Type B pancreatic cell (in vitro differentiated cells): ENCODE data around the gene ARMH2. TPM values are rescaled to one million over a fixed set of nuclear protein-coding genes. Genes with fewer than 3 reads are reported as not detected.

Source experiments
- DNase-seq: peaks from one replicate; pipeline ENCODE4 v3.0.0; 2021; ENCODE audit warnings: mixed read lengths; ENCODE audit not compliant: unreplicated experiment; ENCODE audit errors: extremely low spot score
- H3K27ac Mint-ChIP-seq: 2 replicates; pipeline ENCODE4 v1.8.0; 2021; ENCODE audit warnings: mild to moderate bottlenecking, mixed read lengths
- H3K27me3 Mint-ChIP-seq: 2 replicates; pipeline ENCODE4 v1.8.0; 2021; ENCODE audit warnings: mixed read lengths
- H3K36me3 Mint-ChIP-seq: 2 replicates; pipeline ENCODE4 v1.8.0; 2021; ENCODE audit warnings: mixed read lengths
- H3K4me1 Mint-ChIP-seq: one replicate; pipeline ENCODE4 v1.8.0; 2021; ENCODE audit warnings: mixed read lengths; ENCODE audit not compliant: unreplicated experiment
- H3K4me3 Mint-ChIP-seq: 2 replicates; pipeline ENCODE4 v1.8.0; 2021; ENCODE audit warnings: mild to moderate bottlenecking, mixed read lengths
- H3K9me3 Mint-ChIP-seq: 2 replicates; pipeline ENCODE4 v1.8.0; 2021; ENCODE audit warnings: mixed read lengths
- CTCF ChIP-seq: fragments of 200-600 bp; sonication (generic); conservative IDR thresholded peaks from 2 replicates; pipeline ENCODE4 v1.5.0; 2021; ENCODE audit warnings: antibody characterized with exemption, mild to moderate bottlenecking
- long read RNA-seq: library from polyadenylated mRNA; unstranded; transcript quantifications from one replicate; pipeline ENCODE4 v2.0.0, GENCODE V29; 2020
- total RNA-seq: library from RNA; stranded (reverse); gene quantifications from 2 replicates; pipeline ENCODE4 v1.2.1, GENCODE V29; 2021; ENCODE audit warnings: low replicate concordance

ARMH2 gene
- total RNA-seq = not detected in 2 replicates
- long read RNA-seq = 0 reads

- no peak within 1 kb of the TSS for H3K27ac Mint-ChIP-seq
- TF ChIP-seq CTCF = no peak
- H3K4me1 Mint-ChIP-seq = peaks cover 11% of the 10 kb centered on the region
- H3K9me3 Mint-ChIP-seq = no peaks in the 10 kb centered on the region
- H3K27me3 Mint-ChIP-seq = no peaks in the 10 kb centered on the region
- H3K36me3 Mint-ChIP-seq = no peaks in the 10 kb centered on the region
- DNase-seq = no peak
- H3K4me3 Mint-ChIP-seq = no peak within 1 kb of the TSS
These were observed at the start of gene ARMH2 for GRCh38 chr6:24798740-24799540. Gene ARMH2 (minus strand): TSS chr6:24798917. CDS start chr6:24798857, 60 bp downstream.

- Mint-ChIP-seq H3K4me3 (no peak overlapping the region), H3K9me3 (no peaks in the 10 kb centered on the region), H3K4me1 (peaks cover 14% of the 10 kb centered on the region), H3K27me3 (no peaks in the 10 kb centered on the region), H3K36me3 (no peaks in the 10 kb centered on the region), H3K27ac (no peak overlapping the region)
- no peak for DNase-seq
- no peak for TF ChIP-seq CTCF
These were observed 49.7 kb upstream of the ARMH2 start for GRCh38 chr6:24848461-24848860.

- TF ChIP-seq CTCF = no peak
- H3K27me3 Mint-ChIP-seq = no peaks in the 10 kb centered on the region
- H3K9me3 Mint-ChIP-seq = no peaks in the 10 kb centered on the region
- peaks cover 19% of the 10 kb centered on the region for H3K4me1 Mint-ChIP-seq
- DNase-seq = no peak
- no peaks in the 10 kb centered on the region for H3K36me3 Mint-ChIP-seq
- no peak overlapping the region for H3K4me3 Mint-ChIP-seq
- no peak overlapping the region for H3K27ac Mint-ChIP-seq
These were observed 48.7 kb upstream of the ARMH2 start for GRCh38 chr6:24847402-24847801.

GRCh38 chr6:24845578-24845977 is 46.9 kb upstream of the ARMH2 start:
- Mint-ChIP-seq H3K27ac (no peak overlapping the region), H3K4me1 (peaks cover 19% of the 10 kb centered on the region), H3K9me3 (no peaks in the 10 kb centered on the region), H3K27me3 (no peaks in the 10 kb centered on the region), H3K36me3 (no peaks in the 10 kb centered on the region), H3K4me3 (no peak overlapping the region)
- no peak for TF ChIP-seq CTCF
- no peak for DNase-seq

- Mint-ChIP-seq H3K36me3 (no peaks in the 10 kb centered on the region), H3K9me3 (no peaks in the 10 kb centered on the region), H3K27me3 (no peaks in the 10 kb centered on the region), H3K4me3 (no peak overlapping the region), H3K4me1 (peaks cover 19% of the 10 kb centered on the region), H3K27ac (no peak overlapping the region)
- TF ChIP-seq CTCF = no peak
- DNase-seq = no peak
These were observed 46.2 kb upstream of the ARMH2 start for GRCh38 chr6:24844903-24845302.
